HEK293T (cell line): ENCODE measurements around the gene CUL3.

Source experiments
- ARNT ChIP-seq: fragments of 450-650 bp; IDR thresholded peaks from 2 replicates; pipeline ENCODE4 v1.6.1; 2017; ENCODE audit warnings: mild to moderate bottlenecking
- BHLHE40 ChIP-seq: fragments of 450-650 bp; IDR thresholded peaks from 2 replicates; pipeline ENCODE4 v1.6.1; 2016; ENCODE audit warnings: mild to moderate bottlenecking, moderate library complexity, borderline replicate concordance
- CTBP1 ChIP-seq: fragments of 450-650 bp; IDR thresholded peaks from 2 replicates; pipeline ENCODE4 v1.6.1; 2016; ENCODE audit warnings: borderline replicate concordance
- ELF4 ChIP-seq: fragments of 450-650 bp; IDR thresholded peaks from 2 replicates; pipeline ENCODE4 v1.6.1; 2017; ENCODE audit warnings: antibody characterized with exemption
- FOXA1 ChIP-seq: fragments of 450-650 bp; IDR thresholded peaks from 2 replicates; pipeline ENCODE4 v1.6.1; 2016; ENCODE audit warnings: mild to moderate bottlenecking
- FOXK2 ChIP-seq: fragments of 450-650 bp; IDR thresholded peaks from 2 replicates; pipeline ENCODE4 v1.6.1; 2016; ENCODE audit warnings: mild to moderate bottlenecking
- FOXM1 ChIP-seq: fragments of 450-650 bp; IDR thresholded peaks from 2 replicates; pipeline ENCODE4 v1.6.1; 2017; ENCODE audit warnings: mild to moderate bottlenecking, borderline replicate concordance
- L3MBTL2 ChIP-seq: fragments of 450-650 bp; conservative IDR thresholded peaks from 2 replicates; pipeline ENCODE4 v1.6.1; 2016; ENCODE audit warnings: mild to moderate bottlenecking
- LEF1 ChIP-seq: fragments of 450-650 bp; IDR thresholded peaks from 2 replicates; pipeline ENCODE4 v1.6.1; 2017; ENCODE audit warnings: mild to moderate bottlenecking, borderline replicate concordance
- NFRKB ChIP-seq: fragments of 450-650 bp; IDR thresholded peaks from 2 replicates; pipeline ENCODE4 v1.6.1; 2016; ENCODE audit warnings: mild to moderate bottlenecking, moderate library complexity
- SP1 ChIP-seq: fragments of 450-650 bp; IDR thresholded peaks from 2 replicates; pipeline ENCODE4 v1.6.1; 2017
- TARDBP ChIP-seq: fragments of 450-650 bp; IDR thresholded peaks from 2 replicates; pipeline ENCODE4 v1.6.1; 2016
- ZNF384 ChIP-seq: fragments of 450-650 bp; IDR thresholded peaks from 2 replicates; pipeline ENCODE4 v1.6.1; 2016
- TF ChIP-seq, protein P1 (sequence below): fragments of 450-650 bp; IDR thresholded peaks from 2 replicates; pipeline ENCODE4 v1.6.1; 2016

DNA sequence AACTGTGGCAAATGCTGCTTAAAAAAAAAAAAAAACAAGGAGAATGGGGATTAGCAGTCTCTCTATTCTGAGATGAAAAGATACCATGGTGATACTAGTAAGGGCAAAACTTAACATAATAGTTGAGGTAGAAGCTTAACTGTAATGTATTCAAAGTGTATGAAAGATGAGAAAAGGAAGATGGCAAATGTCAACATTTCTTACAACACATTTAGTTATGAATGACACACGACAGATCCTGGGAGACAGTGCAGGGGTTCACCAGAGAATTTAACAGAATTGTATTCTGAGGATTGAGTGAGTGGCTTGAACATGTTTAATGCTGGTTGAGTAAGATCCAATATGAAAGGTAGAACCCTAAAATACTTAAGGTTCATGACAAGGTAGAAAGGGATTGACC is 52.7 kb downstream of the CUL3 start:
- TF ChIP-seq SP1 (no peak), FOXA1 (no peak), ARNT (no peak), ZNF384 (no peak), ELF4 (no peak), L3MBTL2 (no peak), TARDBP (no peak), LEF1 (no peak), CTBP1 (no peak), BHLHE40 (no peak), NFRKB (no peak), FOXK2 (no peak), FOXM1 (no peak)
- TF ChIP-seq, protein P1, sequence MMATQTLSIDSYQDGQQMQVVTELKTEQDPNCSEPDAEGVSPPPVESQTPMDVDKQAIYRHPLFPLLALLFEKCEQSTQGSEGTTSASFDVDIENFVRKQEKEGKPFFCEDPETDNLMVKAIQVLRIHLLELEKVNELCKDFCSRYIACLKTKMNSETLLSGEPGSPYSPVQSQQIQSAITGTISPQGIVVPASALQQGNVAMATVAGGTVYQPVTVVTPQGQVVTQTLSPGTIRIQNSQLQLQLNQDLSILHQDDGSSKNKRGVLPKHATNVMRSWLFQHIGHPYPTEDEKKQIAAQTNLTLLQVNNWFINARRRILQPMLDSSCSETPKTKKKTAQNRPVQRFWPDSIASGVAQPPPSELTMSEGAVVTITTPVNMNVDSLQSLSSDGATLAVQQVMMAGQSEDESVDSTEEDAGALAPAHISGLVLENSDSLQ = no peak
